ENCODE data around the gene CDR2L.

- no peak for TF ChIP-seq CTCF (IDR thresholded peaks at IDR 0.05)
- no peak for TF ChIP-seq POLR2A (IDR thresholded peaks at IDR 0.05)
Measured at GRCh38 chr17:75048249-75048878, 60.9 kb downstream of the CDR2L start.
